Activated CD4-positive, alpha-beta T cell treated with anti-CD3 and anti-CD28 coated beads, Interleukin-2, amount 10 ng/mL, durations not matched to agents 24 days and 14 days (primary cell): ENCODE measurements around the gene AGO4. TPM values are rescaled to one million over a fixed set of nuclear protein-coding genes. Genes with fewer than 3 reads are reported as not detected.
"Not testable (repeated sequence)": the region's sequence is repeated elsewhere in the genome, so short reads cannot be mapped to it uniquely, and the experiment has no call there.

ENCODE experiments used
- DNase-seq: peaks from one replicate; pipeline ENCODE4 v3.0.0; 2022
- H3K27ac Mint-ChIP-seq: one replicate; pipeline ENCODE4 v1.8.0; 2022; ENCODE audit warnings: mild to moderate bottlenecking, mixed read lengths
- H3K27me3 Mint-ChIP-seq: one replicate; pipeline ENCODE4 v1.8.0; 2022; ENCODE audit warnings: mixed read lengths
- H3K36me3 Mint-ChIP-seq: one replicate; pipeline ENCODE4 v1.8.0; 2022; ENCODE audit warnings: low read depth, mild to moderate bottlenecking, mixed read lengths
- H3K4me1 Mint-ChIP-seq: one replicate; pipeline ENCODE4 v1.8.0; 2021; ENCODE audit warnings: mixed read lengths
- H3K4me3 Mint-ChIP-seq: one replicate; pipeline ENCODE4 v1.8.0; 2022; ENCODE audit warnings: mild to moderate bottlenecking, moderate library complexity, mixed read lengths
- H3K9me3 Mint-ChIP-seq: one replicate; pipeline ENCODE4 v1.8.0; 2021; ENCODE audit warnings: mixed read lengths
- intact Hi-C: fragments of 100-400 bp; cut with micrococcal nuclease; formaldehyde crosslinking; loops from one replicate; pipeline ENCODE4 v1.15.1; 2023
- total RNA-seq: library from RNA; stranded (reverse); gene quantifications from 2 replicates; pipeline ENCODE4 v1.2.3, GENCODE V29; 2022

The AGO4 gene
- 7.2 and 10.0 TPM in 2 replicates for total RNA-seq

DNA sequence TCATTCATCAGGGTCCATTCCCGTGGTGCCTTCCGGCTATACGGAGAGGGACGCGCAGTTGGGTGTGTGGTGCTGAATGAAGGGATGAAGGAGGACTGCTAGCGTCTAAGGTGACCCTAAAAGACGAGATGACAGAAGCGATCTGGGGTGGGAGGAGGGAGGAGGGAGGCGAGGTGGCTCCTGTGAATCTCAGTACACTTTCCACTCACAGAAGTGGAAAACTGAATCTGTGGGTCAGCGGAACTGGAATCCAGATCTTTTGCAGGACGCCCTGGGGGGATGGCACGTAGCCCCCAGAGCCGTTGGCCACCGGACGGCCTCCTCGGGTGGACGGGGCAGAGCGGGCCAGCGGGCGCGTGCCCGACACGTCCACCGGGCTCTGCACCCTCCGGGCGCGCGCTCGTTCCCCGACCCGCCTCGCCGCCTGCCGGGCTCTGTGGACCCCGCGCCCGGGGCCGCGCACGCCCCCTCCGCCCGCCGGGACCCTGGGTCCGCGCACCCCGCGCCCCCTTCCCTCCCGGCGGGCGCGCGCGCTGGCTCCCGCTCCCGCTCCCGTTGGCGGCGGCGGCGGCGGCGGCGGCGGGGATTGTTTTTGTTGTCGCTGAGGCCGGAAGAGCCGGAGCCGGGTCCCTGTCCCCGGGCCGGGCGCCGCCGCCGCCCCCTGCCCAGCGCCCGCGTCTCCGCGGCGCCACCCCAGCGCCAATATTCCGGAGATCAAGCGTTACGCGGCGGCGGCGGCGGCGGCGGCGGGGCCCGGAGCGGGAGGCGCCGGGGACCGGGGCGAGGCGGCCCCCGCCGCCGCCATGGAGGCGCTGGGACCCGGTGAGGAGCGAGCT is at the start of gene AGO4:
TSS of gene AGO4 (plus strand) at position 403 of the 836 bp plus-strand sequence. CDS start at position 804, 401 bp downstream.
- peak within 1 kb of the TSS; percentile 83 for H3K27ac Mint-ChIP-seq
- H3K36me3 Mint-ChIP-seq = peaks cover 1% of the 10 kb centered on the region
- DNase-seq = peak; percentile 81
- peaks cover 1% of the 10 kb centered on the region for H3K27me3 Mint-ChIP-seq
- intact Hi-C loops = no loop called here
- peak within 1 kb of the TSS; percentile 86 for H3K4me3 Mint-ChIP-seq
- H3K9me3 Mint-ChIP-seq = no peaks in the 10 kb centered on the region
- H3K4me1 Mint-ChIP-seq = peaks cover 28% of the 10 kb centered on the region

DNA sequence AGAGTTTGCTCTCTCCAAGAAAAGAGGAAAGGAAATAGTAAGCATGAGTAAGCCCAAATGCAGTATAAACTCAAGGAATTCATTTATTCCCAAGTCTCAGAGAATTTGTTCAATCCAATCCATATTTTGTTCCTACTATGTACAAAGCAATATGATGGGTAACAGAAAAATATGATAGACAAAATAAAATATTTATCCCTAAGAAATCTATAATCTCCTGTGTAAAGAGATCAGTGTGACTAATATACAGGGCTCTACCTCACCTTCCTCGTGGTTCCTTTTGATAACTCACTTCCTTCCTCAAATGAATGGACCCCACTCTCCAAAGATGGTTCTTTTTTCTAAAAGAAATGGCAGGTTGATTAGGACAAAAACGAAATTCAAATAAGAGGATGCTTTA is 45.7 kb upstream of the AGO4 start:
- no peak overlapping the region for H3K27ac Mint-ChIP-seq
- peaks cover 27% of the 10 kb centered on the region for H3K4me1 Mint-ChIP-seq
- H3K9me3 Mint-ChIP-seq = no peaks in the 10 kb centered on the region
- no peaks in the 10 kb centered on the region for H3K27me3 Mint-ChIP-seq
- H3K4me3 Mint-ChIP-seq = no peak overlapping the region
- DNase-seq = no peak
- intact Hi-C loops = no loop called here
- H3K36me3 Mint-ChIP-seq = peaks cover 42% of the 10 kb centered on the region

DNA sequence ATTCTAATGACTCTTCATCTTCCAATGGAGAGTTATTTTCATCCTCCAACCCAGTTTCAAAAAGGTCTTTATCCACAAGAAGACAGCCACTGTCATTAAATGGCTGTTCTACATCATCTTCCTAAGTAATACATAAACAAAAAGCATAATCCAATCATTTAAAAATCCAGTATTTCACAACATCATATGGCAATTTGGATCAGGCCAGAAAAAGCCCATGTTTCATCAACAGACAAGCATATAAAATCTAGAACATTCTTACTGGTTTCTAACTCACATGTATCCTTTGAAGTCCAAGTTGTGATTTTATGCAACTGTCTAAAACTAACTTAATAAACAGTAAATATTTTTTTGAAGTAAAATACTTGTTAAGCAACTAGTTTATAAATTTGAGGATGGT is 44.6 kb upstream of the AGO4 start:
- no peak overlapping the region for H3K27ac Mint-ChIP-seq
- intact Hi-C loops = no loop called here
- no peaks in the 10 kb centered on the region for H3K9me3 Mint-ChIP-seq
- H3K4me3 Mint-ChIP-seq = no peak overlapping the region
- H3K4me1 Mint-ChIP-seq = peaks cover 27% of the 10 kb centered on the region
- H3K27me3 Mint-ChIP-seq = no peaks in the 10 kb centered on the region
- peaks cover 39% of the 10 kb centered on the region for H3K36me3 Mint-ChIP-seq
- no peak for DNase-seq

DNA sequence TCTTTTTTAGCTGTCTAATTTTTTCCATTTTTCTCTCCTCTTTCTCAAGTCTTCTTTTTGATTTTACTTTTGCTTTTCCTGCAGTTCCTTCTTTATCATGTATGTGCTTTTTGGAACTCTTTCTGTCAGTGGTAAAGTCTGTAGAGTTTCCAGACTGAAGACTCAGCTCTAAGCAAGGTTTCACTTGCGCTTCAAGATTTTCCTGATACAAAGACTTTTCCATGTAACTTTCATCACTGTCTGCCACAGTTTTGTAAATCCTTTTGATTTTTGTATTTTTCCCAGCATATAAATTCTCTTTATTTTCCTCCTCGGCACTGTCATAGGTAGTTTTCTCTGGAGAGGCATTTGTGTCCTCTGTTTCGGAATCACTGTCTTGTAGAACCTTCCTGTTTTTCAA is 43.5 kb upstream of the AGO4 start:
- H3K9me3 Mint-ChIP-seq = no peaks in the 10 kb centered on the region
- H3K27me3 Mint-ChIP-seq = no peaks in the 10 kb centered on the region
- intact Hi-C loops = no loop called here

DNA sequence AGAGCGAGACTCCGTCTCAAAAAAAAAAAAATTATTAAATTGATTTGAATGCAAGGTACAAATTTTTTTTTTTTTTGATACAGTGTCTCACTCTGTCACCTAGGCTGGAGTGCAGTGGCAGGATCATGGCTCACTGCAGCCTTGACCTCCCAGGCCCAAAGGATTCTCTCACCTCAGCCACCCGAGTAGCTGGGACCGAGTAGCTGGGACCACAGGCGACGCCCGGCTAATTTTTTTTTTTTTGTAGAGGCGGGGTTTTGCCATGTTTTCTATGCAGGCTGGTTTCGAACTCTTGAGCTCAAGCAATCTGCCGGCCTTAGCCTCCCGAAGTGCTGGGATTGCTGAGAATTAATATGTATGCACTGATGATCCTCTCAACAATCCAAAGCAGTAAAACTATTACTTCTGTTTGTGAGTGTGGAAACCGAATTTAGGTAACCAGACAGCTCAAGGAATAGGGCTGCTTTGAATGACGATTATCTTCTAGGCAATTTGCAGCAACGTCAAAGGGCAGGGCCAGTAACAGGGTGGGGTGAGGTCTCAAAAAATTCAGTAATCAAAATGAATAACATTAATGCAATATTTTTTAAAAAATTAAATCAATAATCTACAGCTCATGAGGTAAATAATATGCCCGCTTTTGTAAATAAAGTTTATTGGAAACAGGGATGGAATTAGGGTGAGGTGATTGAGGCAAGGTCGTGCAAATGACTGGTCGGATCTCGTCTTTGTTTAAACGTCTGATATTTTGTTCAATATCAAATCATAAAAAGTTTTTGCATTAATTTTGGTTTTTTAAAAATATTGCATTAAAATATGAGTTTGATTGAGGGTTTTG is 39.2 kb upstream of the AGO4 start:
- DNase-seq = no peak
- peaks cover 8% of the 10 kb centered on the region for H3K36me3 Mint-ChIP-seq
- peaks cover 29% of the 10 kb centered on the region for H3K4me1 Mint-ChIP-seq
- H3K27me3 Mint-ChIP-seq = no peaks in the 10 kb centered on the region
- H3K9me3 Mint-ChIP-seq = no peaks in the 10 kb centered on the region
- intact Hi-C loops = loop anchor here (1.0 to 2.0 kb wide), 2 partner anchors 50 to 211 kb away; partner anchors contain the start of genes C1orf216, KIAA0319L and NCDN
- peak overlapping the region; percentile 83 for H3K27ac Mint-ChIP-seq
- H3K4me3 Mint-ChIP-seq = peak overlapping the region; percentile 93

More for the DNA sequence above, 43.5 kb upstream of the AGO4 start:
- H3K36me3 Mint-ChIP-seq = peaks cover 33% of the 10 kb centered on the region
- H3K4me1 Mint-ChIP-seq = peaks cover 33% of the 10 kb centered on the region
- H3K4me3 Mint-ChIP-seq = no peak overlapping the region
- DNase-seq = no peak
- no peak overlapping the region for H3K27ac Mint-ChIP-seq

DNA sequence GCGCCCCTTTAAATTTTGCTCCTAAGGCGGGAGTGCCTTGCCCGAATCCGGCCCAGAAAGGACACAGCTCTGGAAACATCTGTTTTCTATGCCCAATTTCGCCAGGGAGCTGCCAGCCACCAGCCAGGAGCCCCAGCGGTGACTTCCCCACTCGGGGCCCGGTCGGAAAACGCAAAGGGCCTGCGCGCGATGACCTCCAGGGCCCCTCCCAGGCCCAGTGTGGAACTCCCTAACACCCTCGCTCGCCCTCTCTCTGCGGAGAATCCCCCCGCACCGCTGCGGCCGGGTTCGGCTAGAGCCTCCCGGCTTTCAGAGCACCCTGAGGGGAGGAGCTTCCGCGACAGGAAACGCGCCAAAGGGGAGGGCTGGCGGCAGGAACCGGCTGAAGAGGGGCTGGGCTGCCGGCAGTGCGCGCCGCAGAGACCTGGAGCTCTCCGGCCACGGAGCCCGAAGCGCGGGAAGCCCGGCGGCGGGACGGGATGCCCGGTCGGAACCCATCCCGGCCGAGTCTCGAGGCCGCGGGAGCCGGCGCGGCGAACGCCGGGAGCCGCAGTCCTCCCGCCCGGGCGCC is 38.5 kb upstream of the AGO4 start:
- Mint-ChIP-seq H3K27ac (peak overlapping the region; percentile 83), H3K4me3 (peak overlapping the region; percentile 93), H3K36me3 (peaks cover 4% of the 10 kb centered on the region), H3K4me1 (peaks cover 25% of the 10 kb centered on the region), H3K27me3 (no peaks in the 10 kb centered on the region), H3K9me3 (no peaks in the 10 kb centered on the region)
- DNase-seq = peak; percentile 97
- intact Hi-C loops = loop anchor here (1.0 to 2.0 kb wide), 2 partner anchors 50 to 212 kb away; partner anchors contain the start of genes C1orf216, KIAA0319L and NCDN

DNA sequence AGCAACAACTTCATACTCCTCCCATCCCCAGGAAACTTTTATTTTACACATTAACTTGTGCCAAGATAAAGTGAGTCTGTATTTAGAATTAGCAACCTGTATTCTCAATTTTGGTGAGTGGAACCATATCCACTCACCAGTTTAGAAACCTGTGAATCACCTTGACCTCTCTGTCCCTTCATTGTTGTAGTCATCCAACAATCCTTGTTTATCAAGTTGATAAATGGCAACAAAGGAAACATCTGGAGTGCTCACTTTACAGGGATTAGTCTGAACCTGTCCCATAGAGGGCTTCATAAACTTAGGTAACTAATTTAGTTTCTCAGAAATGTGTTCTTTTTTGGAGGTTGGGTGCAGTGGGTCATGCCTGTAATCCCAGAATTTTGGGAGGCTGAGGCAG is 34.1 kb upstream of the AGO4 start:
- H3K36me3 Mint-ChIP-seq = no peaks in the 10 kb centered on the region
- DNase-seq = no peak
- H3K4me3 Mint-ChIP-seq = no peak overlapping the region
- H3K27ac Mint-ChIP-seq = no peak overlapping the region
- intact Hi-C loops = loop anchor here (1.0 to 10.0 kb wide), 5 partner anchors 131 to 921 kb away; partner anchors contain the start of genes PSMB2 and SFPQ
- no peaks in the 10 kb centered on the region for H3K27me3 Mint-ChIP-seq
- H3K9me3 Mint-ChIP-seq = no peaks in the 10 kb centered on the region
- peaks cover 13% of the 10 kb centered on the region for H3K4me1 Mint-ChIP-seq

DNA sequence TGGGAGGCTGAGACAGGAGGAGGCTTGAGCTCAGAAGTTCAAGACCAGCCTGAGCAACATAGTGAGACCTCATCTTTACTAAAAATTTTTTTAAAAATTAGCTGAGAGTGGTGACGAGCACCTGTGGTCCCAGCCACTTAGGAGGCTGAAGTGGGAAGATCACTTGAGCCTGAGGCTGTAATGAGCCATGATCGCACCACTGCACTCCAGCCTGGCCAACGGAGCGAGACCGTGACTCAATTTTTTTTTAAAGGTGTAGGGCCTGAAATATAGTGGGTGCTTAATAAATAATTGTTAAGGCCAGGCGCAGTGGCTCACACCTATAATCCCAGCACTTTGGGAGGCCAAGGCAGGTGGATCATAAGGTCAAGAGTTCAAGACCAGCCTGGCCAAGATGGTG is 31.6 kb upstream of the AGO4 start:
- not testable (repeated sequence) for DNase-seq
- intact Hi-C loops = loop anchor here (10.0 kb wide), 1 partner anchor 321 kb away; no protein-coding TSS in a partner anchor

DNA sequence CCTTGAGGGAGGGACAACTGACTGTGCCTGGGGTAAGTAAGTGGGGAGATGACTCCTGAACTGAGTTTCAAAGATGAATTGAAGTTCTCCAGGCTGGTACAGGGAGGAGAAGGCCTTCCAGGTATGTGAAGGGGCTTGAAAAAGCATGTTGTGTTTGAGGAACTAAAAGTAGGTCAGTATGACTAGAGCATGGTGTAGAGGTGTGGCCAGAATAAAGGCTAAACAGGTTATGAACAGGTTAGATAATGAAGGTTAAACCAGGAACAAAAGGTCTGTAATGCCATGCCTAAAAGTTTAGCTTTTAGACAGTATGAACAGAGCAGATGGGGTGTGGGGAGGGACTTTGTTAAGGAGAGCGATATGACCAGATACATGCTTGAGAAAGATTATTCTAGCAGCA is 30.7 kb upstream of the AGO4 start:
- Mint-ChIP-seq H3K27ac (peak overlapping the region; percentile 8), H3K4me3 (no peak overlapping the region), H3K27me3 (no peaks in the 10 kb centered on the region), H3K36me3 (no peaks in the 10 kb centered on the region), H3K9me3 (no peaks in the 10 kb centered on the region), H3K4me1 (peaks cover 10% of the 10 kb centered on the region)
- DNase-seq = no peak
- intact Hi-C loops = loop anchor here (10.0 kb wide), 1 partner anchor 322 kb away; no protein-coding TSS in a partner anchor

More for the DNA sequence above, 31.6 kb upstream of the AGO4 start:
- not testable (repeated sequence) for H3K27ac Mint-ChIP-seq, H3K9me3 Mint-ChIP-seq, H3K36me3 Mint-ChIP-seq, H3K27me3 Mint-ChIP-seq, H3K4me3 Mint-ChIP-seq
- H3K4me1 Mint-ChIP-seq = peaks cover 16% of the 10 kb centered on the region

DNA sequence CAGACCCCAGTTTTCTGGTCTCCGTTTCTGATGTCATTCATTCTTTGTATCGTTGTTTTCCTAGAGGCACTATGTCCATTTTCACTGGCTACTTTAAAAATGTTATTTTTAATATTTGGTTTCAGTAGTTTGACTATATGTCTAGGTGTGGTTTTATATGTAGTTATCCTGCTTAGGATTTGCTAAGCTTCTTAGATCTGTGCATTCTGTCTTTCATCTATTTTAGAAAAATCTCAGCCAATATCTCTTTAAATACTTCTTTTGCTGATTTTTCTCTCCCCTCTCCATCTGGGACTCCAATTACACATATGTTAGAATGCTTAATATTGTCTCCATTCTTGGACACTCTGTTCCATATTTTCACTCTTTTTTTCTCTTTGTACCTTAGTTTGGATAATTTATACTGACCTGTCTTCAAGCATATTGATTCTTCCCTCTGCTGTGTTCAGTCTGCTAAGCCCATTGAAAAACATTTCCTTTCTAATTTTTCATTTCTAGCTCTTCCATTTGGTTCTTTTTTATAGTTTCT is 24.7 kb upstream of the AGO4 start:
- H3K9me3 Mint-ChIP-seq = no peaks in the 10 kb centered on the region
- intact Hi-C loops = no loop called here
- H3K4me3 Mint-ChIP-seq = no peak overlapping the region
- no peak for DNase-seq
- H3K4me1 Mint-ChIP-seq = peaks cover 12% of the 10 kb centered on the region
- H3K36me3 Mint-ChIP-seq = no peaks in the 10 kb centered on the region
- peaks cover 4% of the 10 kb centered on the region for H3K27me3 Mint-ChIP-seq
- no peak overlapping the region for H3K27ac Mint-ChIP-seq

DNA sequence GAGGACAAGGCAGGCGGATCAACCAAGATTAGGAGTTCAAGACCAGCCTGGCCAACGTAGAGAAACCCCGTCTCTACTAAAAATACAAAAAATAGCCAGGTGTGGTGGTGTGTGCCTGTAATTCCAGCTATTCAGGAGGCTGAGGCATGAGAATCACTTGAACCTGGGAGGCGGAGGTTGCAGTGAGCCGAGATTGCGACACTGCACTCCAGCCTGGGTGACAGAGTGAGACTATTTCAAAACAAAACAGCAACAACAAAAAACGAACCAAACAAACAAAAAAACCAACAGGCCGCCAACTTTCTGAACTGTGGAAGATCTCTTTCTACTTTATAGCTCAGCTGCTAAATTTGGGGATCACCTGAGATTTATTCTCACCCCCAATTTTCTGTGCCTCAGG is 23.5 kb upstream of the AGO4 start:
- H3K4me1 Mint-ChIP-seq, H3K4me3 Mint-ChIP-seq, H3K27ac Mint-ChIP-seq, DNase-seq, H3K9me3 Mint-ChIP-seq, H3K36me3 Mint-ChIP-seq, intact Hi-C loops, H3K27me3 Mint-ChIP-seq: not testable (repeated sequence)

DNA sequence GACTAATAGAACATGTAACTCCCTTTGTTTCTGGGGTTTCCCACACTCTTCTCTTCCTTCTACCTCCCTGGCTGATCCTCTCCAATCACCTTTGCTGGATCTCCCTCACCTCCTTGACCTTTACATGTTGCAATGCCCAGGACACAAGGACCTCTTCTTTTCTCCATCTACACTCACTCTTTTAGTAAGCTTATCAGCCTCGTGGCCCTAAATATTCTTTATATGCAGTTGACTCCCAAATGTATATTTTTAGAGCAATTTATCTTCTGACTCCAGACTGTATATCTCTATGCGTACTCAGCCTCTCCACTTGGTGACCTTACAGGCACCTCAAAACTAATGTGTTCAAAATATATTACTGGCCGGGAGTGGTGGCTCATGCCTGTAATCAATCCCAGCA is 19.7 kb upstream of the AGO4 start:
- no peak overlapping the region for H3K27ac Mint-ChIP-seq
- H3K4me1 Mint-ChIP-seq = peaks cover 2% of the 10 kb centered on the region
- no peak for DNase-seq
- H3K27me3 Mint-ChIP-seq = peaks cover 4% of the 10 kb centered on the region
- intact Hi-C loops = no loop called here
- no peaks in the 10 kb centered on the region for H3K36me3 Mint-ChIP-seq
- H3K9me3 Mint-ChIP-seq = no peaks in the 10 kb centered on the region
- H3K4me3 Mint-ChIP-seq = no peak overlapping the region

DNA sequence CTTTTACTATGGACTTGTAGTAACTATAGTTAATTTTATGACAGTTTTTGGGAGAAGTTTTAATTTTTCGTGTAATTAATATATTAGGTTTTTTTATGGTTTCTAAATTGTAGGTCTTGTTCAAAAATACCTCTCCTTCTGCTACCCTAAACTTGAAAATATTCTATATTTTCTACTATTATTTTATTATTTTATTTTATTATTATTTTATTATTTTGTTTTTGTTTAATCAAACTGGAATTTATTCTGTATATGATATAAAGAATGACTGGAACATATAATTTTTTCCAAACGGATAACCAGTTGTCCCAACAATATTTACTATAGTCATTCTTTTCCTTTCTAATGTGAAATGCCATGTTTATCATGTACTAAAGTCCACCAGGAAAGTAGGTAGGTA is 17.1 kb upstream of the AGO4 start:
- no peak overlapping the region for H3K4me3 Mint-ChIP-seq
- H3K27ac Mint-ChIP-seq = no peak overlapping the region
- intact Hi-C loops = no loop called here
- H3K9me3 Mint-ChIP-seq = no peaks in the 10 kb centered on the region
- H3K36me3 Mint-ChIP-seq = no peaks in the 10 kb centered on the region
- DNase-seq = no peak
- H3K4me1 Mint-ChIP-seq = no peaks in the 10 kb centered on the region
- no peaks in the 10 kb centered on the region for H3K27me3 Mint-ChIP-seq
